HG02678 (cell line): Measurements from ENCODE around the gene KMT5C.

Experiments
- ATAC-seq: cut with Tn5 transposase; IDR thresholded peaks from one replicate; pipeline ENCODE4 v1.9.1; 2021; ENCODE audit warnings: mild to moderate bottlenecking, moderate library complexity; ENCODE audit not compliant: unreplicated experiment

Gene KMT5C

DNA sequence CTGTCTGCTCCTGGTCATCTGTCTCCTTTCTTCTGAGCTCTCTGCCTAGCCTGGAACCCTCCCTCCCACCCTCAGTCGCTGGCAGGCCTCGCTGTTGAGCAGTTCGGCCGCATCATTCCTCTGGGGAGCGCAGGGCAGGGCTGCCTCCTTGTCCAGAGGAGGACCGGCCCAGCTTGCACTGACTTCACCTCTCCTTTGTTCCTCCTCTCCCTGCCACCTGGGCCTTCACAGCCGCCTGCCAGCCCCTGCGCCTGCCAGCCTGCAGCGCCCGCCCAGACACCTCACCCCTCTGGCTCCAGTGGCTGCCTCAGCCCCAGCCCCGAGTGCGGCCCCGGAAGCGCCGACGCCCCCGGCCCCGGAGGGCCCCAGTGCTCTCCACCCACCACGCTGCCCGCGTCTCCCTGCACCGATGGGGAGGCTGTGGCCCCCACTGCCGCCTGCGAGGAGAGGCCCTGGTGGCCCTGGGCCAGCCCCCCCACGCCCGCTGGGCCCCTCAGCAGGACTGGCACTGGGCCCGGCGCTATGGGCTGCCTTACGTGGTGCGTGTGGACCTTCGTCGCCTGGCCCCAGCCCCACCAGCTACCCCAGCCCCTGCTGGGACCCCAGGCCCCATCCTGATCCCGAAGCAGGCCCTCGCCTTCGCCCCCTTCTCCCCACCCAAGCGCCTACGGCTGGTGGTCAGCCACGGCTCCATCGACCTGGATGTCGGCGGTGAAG lies 7.2 kb downstream of the KMT5C start:
- ATAC-seq: no peak

DNA sequence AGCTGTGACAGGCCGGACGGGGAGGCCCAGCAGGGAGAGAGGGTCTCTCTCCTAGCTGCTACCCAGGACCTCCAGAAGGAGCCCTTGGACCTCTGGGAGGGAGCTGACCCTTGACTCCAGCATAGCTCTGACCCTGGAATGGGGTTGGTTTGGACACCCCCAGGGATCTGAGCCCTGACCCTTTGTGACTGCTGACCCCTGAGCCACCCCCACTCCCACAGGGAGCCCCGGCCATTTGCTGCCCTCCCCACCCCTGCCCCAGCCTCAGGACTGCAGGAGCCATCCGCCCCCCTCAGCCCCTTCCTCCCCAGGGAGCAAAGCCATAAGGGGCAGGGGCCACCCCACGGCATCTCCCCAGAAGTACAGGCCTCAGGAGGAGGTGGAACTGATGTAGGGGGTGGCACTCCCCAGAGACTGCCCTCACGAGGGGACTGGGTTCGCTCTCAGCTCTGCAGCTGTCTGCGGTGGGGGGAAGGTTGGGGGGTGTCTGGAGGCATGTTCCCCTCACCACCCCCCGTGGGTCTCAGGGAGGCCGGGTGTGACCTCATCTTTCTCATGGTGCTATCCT lies 7.8 kb downstream of the KMT5C start:
- ATAC-seq: no peak

DNA sequence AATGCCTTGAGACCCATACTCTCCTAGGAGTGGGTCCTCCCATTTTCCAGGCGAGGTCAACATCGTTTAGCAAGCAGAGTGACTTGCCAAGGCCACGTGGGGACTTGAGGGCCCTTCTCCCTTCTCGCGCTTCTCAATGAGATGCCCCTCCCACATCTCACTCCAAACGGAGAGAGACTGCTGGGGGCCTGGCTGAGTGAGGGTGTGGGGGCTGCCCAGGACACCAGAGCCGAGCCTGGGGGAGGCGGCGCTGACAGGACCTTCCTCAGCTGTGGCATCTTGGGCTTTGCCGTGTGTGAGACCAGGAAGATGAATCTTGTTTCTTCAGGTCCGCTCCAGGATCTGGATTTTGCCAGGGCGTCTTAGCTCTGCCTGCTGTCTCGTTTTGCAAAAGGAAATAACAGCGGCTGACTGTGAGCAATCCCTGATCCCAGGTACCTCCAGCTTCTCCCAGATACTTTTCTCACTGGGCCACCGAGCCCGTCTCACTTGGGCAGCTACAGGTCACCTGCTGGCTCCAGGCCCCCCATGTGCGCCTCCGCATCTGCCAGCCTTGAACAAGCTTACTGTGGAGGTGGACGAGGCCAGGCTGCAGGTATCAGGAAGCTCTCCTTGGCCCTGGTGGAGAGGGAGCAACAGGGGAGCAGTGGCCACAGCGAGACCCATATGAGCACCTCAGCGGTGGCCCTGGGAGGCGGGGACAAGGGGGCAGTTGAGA lies 8.8 kb downstream of the KMT5C start:
- ATAC-seq: no peak

DNA sequence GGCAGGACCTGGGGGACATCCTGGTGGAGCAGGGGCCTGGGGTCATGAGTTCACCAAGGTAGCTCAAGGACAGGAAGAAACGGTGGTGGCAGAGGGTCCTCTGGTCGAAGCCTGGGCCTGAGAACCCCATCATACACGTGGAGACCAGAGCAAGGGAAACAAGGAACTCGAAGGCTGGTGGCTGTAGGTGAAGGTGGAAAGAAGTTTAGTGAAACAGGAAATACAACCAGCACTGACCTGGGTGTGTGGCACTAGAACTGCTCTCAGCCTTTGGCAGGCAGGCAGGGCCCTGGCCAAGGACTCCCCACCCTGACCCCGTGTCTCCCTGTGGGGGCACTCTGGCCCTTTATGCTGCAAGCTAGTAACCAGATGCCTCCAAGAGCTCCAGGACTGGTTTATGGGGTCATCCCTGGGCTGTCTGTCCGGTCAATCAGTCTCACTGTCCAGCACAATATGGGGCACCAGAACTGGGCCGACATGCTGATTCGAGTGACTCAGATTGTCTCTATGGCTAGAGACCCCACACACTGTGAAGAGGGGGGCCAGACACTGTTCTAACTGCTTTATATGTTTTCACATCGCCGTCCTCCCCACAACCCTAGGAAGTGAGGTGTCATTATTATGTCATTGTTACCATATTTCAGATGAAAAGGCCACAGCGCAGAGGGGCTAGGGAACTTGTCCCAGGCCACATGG lies 11.1 kb downstream of the KMT5C start:
- ATAC-seq: no peak

DNA sequence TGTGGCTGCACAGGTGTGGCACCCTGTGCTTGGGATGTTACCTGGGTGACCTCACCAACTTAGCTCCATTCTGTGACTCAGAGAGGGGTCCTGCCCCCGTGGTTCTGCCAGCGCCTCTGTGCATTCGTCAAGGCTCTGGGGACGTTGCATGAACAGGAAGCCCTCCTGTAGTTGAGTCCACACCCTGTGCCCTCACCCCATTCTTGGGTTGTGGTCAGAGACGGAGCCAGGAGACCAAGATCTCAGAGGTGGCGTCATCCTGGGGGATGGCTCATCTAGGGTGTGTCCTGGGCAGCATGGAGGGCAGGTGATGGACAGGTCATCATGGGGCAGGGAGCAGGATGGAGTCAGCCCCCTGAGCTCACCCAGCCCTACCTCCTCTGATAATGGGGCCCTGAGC lies 12.4 kb downstream of the KMT5C start:
- ATAC-seq: no peak

DNA sequence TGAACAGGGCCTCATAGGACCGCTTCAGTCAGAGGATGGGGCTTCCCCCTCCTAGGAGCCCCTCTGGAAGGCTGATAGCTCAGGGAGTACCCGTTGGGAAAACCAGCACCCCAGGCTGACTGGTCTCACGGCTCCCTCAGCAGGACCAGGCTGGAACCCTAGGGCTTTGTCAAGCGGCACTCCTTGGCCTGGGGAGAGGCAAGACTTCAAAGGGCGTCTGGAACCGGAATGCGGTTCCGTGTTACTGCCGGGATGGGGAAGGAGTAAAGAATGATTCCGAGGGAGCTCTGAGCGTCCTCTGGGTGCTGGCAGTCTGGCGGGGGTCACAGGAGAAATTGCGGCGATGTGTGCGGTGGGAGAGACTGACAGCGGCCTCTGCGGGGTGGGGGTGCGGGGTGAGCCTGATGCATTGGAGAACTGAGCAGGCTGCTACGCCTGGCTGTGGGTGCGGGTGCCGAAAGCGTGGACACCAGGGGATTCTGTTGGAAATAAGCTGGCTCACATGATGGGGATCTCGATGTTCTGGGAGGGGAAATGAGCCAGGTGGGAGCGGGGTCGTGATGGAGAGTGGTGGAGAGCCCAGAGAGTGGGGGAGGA lies 13.0 kb downstream of the KMT5C start:
- no peak for ATAC-seq

DNA sequence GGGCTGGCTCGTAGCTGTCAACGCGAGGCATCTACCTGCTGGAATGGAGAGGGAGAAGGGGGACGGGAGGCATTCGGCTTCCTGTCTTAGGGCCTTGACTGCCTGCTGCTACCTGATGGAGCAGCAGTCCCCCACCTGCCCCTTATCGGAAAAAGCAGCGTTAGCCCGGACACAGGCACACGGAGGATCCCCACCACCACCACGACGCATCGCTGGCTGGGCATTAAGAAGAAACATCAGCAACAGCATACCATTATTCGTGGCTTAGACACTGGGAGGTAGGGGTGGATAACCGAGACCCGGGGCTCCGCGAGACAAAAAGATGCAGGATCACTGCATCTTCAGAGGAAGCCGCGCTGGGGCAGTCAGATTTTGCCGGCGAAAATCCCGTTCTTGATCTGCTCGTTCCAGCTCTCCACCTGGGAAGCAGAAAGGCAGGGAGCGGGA lies 13.7 kb downstream of the KMT5C start:
- ATAC-seq: no peak

DNA sequence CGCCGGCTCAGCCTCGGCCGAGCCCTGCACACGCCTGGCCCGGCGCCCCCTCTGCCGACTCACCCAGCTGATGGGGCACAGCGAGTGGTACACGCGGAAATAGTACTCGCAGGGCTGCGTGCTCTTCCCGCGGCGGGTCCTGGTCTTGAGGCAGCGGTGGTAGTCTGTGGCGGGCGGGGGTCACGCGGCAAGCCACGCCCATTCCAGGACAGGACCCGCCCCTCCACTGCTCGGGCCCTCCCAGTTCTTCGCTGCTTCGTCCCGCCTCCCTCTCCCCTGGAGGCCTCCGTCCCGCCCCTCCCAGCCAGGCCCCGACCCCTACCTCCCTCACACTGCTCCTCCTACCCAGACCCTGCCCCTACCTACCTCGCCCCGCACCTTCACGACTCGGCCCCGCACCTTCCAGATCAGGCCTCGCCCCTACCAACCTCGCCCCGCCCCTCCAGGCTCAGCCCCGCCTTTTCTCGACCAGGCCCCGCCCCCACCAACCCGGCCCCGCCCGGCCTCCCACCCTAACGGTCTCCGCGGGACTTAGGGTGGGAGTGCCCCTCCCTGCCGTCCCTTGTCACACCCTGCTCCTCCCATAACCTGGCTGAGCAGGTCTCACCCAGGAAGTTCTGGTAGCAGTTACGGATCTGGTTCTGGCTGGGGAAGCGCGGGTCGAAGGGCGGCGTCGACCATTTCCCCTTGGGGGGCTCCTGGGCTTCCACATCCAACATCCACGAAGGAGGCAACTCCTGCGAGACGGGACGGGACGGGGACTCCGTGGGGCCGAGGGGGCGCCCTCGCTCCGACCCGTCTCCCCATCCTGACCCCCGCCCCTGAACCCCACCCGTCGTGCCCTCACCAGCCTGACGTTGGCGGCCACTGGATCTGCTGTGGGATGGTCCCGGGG lies 14.4 kb downstream of the KMT5C start:
- no peak for ATAC-seq

DNA sequence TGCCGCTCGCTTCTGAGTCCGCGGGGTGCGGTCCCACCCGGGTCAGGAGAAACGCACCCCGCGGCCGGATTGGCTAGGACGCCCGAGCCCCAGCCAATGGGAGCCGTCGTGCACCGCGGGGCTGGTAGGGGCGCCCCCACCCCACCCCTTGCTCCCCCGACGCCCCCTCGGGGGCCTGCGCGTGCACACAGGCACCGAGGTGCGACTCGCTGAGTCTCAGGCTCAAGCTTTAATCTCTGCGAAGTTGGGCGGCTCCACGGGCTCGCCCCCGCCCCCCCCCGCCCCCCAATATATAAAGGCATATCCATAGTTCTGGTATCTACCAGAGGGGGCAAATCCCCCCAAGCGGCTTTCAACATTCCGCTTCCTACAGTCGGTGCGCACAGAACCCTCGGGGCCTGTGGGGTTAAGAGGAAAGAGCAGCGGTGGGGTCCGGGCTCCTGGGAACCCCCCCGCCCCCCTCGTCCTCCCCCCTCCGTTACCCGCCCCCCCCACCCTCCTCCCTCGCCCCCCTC lies 15.1 kb downstream of the KMT5C start, which contains the start of gene COX6B2:
Gene COX6B2, minus strand, starts transcription at position 22 of the 515 bp plus-strand sequence. CDS start 198 bp downstream, outside the sequence.
- no peak for ATAC-seq

DNA sequence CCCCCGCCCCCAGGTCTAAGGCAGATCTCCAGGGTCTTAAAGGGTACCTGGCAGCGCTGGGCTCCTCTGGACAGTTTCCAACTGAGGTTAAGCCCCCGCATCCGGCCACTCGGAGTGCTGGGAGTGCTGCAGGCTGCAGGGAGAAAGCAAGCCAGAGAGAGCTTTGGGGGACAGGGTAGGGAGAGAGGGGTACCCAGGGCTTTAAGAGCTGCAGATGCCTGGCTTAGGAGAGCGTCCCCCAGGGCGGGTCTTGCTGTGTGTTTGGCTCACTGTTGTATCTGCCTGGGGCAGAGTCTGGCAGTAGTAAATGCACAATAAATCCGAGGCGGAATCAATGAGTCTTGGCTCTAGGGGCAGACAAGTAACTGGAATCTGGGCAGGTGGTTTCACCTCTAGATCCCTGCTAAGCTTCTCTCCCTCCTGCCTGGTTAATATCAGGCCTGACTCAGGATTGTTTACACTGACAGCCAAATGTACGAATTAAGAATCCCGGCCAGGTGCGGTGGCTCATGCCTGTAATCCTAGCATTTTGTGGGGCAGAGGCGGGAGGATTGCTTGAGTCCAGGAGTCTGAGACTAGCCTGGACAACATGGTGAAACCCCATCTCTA lies 15.6 kb downstream of the KMT5C start:
- no peak for ATAC-seq

DNA sequence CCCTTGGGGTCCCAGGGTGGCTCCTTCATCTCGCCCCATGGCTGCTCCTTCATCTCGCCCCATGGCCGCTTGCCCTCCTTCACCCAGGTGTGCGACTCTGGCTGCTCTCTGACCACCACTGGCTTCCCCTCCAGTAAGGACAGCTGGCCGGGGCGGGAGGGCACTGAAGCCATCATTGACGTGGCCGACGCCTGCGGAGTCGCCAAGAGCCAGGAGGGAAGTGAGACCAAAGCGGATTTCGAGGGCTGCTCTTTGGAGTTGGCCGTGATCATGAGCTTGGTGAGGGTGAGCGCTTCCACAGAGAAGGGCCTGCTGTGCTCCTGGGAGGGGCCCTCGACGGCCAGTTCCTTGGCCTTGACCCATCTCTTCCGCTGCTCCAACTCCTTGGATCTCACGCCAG lies 18.8 kb downstream of the KMT5C start:
- ATAC-seq: no peak

DNA sequence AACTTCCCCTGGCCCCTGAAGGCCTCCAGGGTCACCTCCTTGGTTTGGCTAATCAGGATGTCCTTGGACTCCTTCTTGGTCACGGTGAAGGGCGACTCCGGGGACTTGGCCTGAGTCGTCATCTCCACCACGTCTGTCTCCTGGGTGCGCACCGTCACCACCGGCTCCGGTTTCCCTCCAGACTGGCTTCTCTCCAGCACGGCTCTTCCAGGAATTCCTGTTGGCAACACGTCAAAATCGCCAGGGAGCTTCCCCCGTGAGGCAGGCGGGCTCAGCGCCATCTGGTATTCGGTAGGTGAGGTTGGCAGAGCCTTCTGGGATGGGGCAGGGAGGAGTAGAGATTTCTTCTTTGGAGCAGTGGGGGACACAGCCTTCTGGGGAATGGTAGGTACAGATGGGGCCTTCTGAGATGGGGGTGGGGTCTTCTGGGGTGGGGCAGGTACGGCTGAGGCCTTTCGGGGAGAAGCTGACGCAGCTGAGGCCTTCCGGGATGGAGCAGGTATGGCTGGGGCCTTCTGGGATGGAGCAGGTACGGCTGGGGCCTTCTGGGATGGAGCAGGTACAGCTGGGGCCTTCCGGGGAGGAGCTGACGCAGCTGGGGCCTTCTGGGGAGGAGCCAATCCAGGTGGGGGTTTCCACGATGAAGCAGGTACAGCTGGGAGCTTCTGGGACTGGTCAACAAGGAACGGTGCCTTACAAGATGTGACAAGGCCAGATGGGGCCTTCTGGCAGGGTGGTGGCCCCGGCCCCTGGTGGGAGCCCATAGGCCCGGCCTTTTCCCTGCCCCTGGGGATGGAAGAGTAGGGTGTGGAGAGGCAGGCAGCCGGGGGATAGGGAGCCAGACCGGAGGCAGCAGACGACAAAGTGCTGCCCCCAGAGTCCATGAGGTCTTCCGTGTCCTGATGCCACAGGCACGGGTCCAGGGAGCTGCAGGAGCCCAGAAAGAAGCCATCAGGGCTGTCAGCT lies 19.6 kb downstream of the KMT5C start:
- ATAC-seq: no peak

DNA sequence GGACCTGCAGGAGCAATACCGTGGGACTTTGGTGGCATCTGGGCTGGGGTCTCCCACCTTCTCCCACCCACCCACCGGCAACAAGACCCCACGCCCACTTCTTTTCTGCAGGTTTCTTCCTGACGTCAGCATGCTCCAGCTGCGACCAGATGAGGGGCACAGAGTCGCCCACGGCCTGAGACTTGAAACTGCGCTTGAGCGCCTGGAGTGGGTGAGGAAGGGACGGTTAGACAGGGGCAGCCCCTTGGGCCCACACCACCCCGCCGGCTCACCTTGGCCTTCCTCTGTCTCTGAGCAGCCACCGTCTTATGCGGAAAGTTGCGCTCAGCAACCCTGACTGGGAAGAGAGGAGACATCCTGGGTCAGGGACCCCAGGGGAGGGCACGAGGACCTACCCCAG lies 21.2 kb downstream of the KMT5C start:
- no peak for ATAC-seq

DNA sequence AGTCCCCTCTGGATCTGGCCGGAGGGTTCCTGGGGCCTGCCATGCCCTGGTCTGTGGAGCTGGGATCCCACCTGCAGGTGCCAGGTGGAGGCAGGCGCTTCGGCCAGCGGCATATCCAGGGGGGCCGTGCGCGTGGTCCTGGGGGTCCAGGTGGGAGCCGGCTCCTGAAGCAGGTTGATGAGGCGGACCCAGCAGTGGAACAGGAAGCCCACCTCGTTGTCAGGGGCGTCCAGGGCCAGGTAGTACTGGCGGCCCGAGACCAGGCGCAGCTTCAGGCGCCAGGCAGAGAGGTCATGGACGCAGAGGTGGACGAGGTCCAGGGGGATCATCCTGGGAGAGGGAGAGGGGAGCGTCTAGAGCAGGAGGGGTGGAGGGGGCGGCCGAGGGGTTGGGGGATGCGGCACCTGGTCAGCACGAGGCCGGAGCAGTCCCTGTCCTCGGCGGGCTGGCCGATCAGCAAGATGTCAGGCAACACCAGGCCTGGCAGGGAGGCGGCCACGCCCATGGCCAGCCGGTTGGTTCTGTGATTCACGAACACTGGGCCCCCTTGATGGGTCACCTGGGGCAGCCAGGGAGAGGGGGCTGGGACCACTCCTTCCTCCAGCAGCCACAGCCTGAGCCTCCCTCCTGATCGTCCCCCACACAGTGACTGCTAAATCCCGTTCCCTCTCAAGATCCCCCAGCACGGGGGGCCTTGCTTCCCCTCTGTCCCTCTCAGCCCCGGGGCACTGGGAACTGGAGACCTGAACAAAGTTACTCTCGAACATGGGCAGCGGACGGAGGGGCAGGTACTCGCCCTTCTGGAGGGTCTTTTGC lies 22.7 kb downstream of the KMT5C start:
- no peak for ATAC-seq

DNA sequence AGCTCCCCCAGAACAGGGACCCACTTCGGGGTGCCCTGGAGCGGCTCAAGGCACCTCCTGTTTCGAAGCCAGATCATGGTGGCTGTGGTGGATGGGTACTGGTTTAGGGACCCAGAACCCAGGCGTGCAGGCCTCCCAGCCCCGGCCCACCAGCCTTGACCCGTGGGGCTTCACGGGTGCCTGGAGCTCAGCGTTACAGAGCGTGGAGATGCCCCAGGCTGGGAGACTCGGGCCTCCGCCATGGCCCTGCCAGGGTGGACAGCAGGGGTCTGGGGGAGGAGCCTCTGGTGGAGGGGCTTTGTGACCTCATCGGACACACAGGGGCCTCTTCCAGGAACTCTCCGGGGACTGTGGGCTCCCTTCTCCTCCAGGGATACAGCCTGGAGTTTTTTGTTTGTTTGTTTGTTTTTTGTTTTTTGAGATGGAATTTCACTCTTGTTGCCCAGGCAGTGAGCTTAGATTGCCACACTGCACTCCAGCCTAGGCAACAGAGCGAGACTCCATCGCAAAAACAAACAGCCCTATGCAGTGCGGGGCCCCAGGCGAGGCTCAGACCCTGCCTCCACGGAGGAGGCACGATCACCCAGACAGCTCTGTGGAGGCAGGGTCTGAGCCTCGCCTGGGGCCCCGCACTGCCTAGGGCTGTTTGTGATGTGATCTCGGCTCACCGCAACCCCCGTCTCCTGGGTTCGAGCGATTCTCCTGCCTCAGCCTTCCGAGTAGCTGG lies 23.5 kb downstream of the KMT5C start, which contains the start of gene GARIN5B:
Gene GARIN5B, minus strand, starts transcription at position 271 of the 727 bp plus-strand sequence. Its CDS starts 194 bp downstream, at position 77.
- ATAC-seq: no peak

DNA sequence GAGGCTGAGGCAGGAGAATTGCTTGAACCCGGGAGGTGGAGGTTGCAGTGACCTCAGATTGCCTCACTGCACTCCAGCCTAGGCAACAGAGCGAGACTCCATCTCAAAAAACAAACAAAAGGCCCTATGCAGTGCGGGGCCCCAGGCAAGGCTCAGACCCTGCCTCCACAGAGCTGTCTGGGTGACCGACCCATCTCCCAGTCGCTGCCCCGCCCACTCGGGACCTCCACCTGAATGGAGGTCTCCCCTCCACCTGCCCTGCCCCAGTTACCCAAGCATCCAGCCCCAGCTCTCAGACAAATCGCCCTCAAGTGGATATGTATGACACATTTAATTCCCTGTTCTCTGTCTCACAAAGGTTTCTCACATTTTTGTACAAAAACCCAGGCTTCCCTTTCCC lies 25.6 kb downstream of the KMT5C start:
- ATAC-seq: no peak

DNA sequence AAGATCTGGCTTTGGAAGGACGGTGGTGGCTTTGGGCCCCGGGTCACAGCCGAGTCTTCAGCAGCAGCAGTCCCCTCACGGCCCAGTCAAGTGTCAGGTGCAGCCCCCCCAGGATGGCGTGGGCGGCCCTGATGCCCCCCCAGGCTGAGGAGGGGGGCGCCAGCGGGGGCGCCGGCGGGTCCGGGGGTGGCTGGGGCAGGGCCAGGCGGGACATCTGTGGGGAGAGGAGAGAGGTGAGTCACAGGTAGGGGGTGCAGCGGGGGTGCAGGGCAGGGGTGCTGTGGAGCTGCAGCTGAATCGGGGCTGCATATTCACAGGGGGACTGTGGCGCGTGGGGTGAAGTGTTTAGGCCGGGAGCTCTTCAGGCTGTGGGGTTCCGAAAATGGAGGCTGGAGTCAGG lies 26.3 kb downstream of the KMT5C start:
- ATAC-seq: no peak
